BE2C (cell line): Measurements from ENCODE around the gene OR4Q3.
"Not testable (repeated sequence)": the region's sequence is repeated elsewhere in the genome, so short reads cannot be mapped to it uniquely, and the experiment has no call there.

Experiments used
- DNase-seq: peaks from one replicate; pipeline ENCODE4 v3.0.0-alpha.2; 2020
- H3K27me3 ChIP-seq: fragments of 250-450 bp; sonication (Bioruptor Pico); 2 replicates; pipeline ENCODE4 v1.5.1; 2020; ENCODE audit warnings: mild to moderate bottlenecking
- H3K36me3 ChIP-seq: fragments of 250-450 bp; sonication (Bioruptor Pico); 2 replicates; pipeline ENCODE4 v1.5.1; 2020; ENCODE audit warnings: mild to moderate bottlenecking
- H3K4me1 ChIP-seq: fragments of 250-450 bp; sonication (Bioruptor Pico); 2 replicates; pipeline ENCODE4 v1.5.1; 2020
- H3K4me3 ChIP-seq: 2 replicates; pipeline ENCODE4 v1.5.1; 2011; ENCODE audit warnings: low read depth, low read length
- H3K9me3 ChIP-seq: fragments of 250-450 bp; sonication (Bioruptor Pico); 2 replicates; pipeline ENCODE4 v1.5.1; 2020
- TF ChIP-seq, protein P1 (sequence below): IDR thresholded peaks from 2 replicates; pipeline ENCODE4 v1.5.1; 2012; ENCODE audit warnings: mild to moderate bottlenecking, low read depth, low read length

OR4Q3 gene

DNA sequence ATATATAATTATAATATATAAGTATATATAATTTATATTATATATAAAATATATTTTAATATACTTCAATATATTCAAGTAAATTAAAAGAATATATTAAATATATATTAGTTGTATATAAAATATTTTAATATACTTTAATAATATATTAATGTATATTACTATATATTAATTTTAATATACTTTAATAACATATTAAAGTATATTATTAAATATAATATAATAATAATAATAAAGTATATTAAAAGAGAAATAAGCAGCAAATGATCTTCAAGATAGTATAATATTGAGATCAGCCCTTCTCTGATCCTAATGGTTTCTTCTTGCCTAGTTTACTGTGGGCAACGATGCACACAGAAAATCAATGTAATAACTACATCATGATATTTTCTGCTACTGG, 32.2 kb downstream of the OR4Q3 start:
- Histone ChIP-seq H3K36me3 (no peaks in the 10 kb centered on the region), H3K27me3 (no peaks in the 10 kb centered on the region), H3K4me1 (no peaks in the 10 kb centered on the region), H3K4me3 (no peak overlapping the region), H3K9me3 (no peaks in the 10 kb centered on the region)
- TF ChIP-seq, protein P1, sequence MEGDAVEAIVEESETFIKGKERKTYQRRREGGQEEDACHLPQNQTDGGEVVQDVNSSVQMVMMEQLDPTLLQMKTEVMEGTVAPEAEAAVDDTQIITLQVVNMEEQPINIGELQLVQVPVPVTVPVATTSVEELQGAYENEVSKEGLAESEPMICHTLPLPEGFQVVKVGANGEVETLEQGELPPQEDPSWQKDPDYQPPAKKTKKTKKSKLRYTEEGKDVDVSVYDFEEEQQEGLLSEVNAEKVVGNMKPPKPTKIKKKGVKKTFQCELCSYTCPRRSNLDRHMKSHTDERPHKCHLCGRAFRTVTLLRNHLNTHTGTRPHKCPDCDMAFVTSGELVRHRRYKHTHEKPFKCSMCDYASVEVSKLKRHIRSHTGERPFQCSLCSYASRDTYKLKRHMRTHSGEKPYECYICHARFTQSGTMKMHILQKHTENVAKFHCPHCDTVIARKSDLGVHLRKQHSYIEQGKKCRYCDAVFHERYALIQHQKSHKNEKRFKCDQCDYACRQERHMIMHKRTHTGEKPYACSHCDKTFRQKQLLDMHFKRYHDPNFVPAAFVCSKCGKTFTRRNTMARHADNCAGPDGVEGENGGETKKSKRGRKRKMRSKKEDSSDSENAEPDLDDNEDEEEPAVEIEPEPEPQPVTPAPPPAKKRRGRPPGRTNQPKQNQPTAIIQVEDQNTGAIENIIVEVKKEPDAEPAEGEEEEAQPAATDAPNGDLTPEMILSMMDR = no peak
- no peak for DNase-seq

DNA sequence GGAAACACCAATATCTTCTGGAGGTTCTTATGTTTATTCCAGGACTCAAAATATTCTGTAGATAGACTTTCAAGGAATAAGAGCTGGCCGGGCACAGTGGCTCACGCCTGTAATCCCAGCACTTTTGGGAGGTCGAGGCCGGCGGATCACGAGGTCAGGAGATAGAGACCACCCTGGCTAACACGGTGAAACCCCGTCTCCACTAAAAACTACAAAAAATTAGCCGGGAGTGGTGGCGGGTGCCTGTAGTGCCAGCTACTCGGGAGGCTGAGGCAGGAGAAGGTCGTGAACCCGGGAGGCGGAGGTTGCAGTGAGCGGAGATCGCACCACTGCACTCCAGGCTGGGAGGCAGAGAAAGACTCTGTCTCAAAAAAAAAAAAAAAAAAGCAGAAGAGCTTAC, 42.5 kb downstream of the OR4Q3 start:
- H3K4me1 ChIP-seq, H3K9me3 ChIP-seq, H3K27me3 ChIP-seq, H3K36me3 ChIP-seq, H3K4me3 ChIP-seq, DNase-seq: not testable (repeated sequence)

DNA sequence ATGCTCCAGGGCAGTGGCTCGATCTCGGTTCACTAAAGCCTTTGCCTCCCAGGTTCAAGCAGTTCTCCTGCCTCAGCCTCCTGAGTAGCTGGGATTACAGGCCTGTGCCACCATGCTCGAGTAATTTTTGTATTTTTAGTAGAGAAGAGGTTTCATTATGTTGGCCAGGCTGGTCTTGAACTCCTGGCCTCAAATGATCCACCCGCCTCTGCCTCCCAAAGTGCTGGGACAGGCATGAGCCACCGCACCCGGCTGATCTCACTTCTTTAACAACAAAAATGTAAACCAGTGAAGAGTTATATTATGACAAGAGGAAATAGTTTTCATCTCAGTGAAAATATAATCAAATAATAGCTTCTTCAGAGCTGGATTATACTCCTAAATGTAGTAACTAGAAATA, 43.9 kb downstream of the OR4Q3 start:
- H3K36me3 ChIP-seq, H3K4me3 ChIP-seq, H3K9me3 ChIP-seq, H3K27me3 ChIP-seq, DNase-seq, H3K4me1 ChIP-seq: not testable (repeated sequence)

DNA sequence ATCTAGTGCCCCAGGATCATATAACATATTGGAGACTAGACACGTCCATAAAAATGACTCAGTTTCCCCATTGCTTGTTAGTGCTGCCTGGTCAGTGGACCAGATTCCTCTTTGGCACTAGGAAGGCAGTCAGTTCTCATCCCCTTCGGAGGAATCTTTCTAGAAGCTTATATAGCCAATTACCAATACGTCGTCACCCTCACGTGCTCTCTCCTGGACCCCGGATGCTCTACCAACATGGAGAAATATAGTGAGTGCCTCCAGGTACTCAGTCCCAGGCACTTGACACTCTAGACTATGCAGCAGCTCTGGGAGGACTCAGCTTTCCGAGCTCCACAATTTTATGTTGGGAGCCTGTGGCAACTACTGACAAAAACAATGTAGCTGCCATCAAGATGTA, 44.8 kb downstream of the OR4Q3 start:
- not testable (repeated sequence) for DNase-seq, H3K36me3 ChIP-seq, H3K9me3 ChIP-seq, H3K4me3 ChIP-seq, H3K27me3 ChIP-seq, H3K4me1 ChIP-seq

DNA sequence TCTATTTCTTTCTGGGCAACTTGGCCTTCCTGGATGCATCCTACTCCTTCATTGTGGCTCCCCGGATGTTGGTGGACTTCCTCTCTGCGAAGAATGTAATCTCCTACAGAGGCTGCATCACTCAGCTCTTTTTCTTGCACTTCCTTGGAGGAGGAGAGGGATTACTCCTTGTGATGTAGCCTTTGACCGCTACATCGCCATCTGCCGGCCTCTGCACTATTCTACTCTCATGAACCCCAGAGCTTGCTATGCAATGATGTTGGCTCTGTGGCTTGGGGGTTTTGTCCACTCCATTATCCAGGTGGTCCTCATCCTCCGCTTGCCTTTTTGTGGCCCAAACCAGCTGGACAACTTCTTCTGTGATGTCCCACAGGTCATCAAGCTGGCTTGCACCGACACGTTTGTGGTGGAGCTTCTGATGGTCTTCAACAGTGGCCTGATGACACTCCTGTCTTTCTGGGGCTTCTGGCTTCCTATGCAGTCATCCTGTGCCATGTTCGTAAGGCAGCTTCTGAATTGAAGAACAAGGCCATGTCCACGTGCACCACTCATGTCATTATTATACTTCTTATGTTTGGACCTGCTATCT, 53.2 kb downstream of the OR4Q3 start:
- H3K4me3 ChIP-seq, H3K36me3 ChIP-seq, DNase-seq, H3K27me3 ChIP-seq, H3K4me1 ChIP-seq, H3K9me3 ChIP-seq: not testable (repeated sequence)
